Astrocyte of the spinal cord (primary cell): Measurements from ENCODE around the gene TRIM24.
"Not testable (repeated sequence)": the region's sequence is repeated elsewhere in the genome, so short reads cannot be mapped to it uniquely, and the experiment has no call there.

Experiments
- DNase-seq: peaks from one replicate; pipeline ENCODE4 v3.0.0; 2011; ENCODE audit warnings: low read depth, low spot score
- H3K4me3 ChIP-seq: 2 replicates; pipeline ENCODE4 v1.5.1; 2011; ENCODE audit warnings: low read depth, mild to moderate bottlenecking, low read length, moderate library complexity
- in situ Hi-C: cut with HindIII; loops from 2 replicates; pipeline ENCODE4 v1.10.0; 2017; ENCODE audit warnings: low sequenced_read_pairs
- TF ChIP-seq, protein P1 (sequence below): IDR thresholded peaks from 2 replicates; pipeline ENCODE4 v1.5.1; 2012; ENCODE audit warnings: low read depth, mild to moderate bottlenecking, low read length, inconsistent platforms

Gene TRIM24

DNA sequence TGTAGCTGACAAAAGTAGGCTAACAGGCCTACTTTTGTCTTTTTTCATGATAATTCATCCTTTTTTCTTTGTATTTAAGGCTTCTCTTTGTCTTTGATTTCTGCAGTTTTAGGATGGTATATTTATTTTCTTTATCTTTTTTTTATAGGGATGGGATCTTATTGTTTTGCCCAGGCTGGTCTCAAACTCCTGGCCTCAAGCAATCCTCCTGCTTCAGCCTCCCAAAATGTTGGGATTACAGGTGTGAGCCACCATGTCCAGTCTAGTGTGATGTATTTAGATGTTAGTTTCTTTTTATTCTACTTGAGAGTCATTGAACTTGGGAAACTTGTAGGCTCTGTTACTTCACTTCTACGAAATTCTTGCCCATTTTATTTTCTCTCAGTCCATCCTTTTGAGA lies 35.4 kb downstream of the TRIM24 start:
- no peak overlapping the region for H3K4me3 ChIP-seq
- in situ Hi-C loops = no loop called here
- TF ChIP-seq, protein P1, sequence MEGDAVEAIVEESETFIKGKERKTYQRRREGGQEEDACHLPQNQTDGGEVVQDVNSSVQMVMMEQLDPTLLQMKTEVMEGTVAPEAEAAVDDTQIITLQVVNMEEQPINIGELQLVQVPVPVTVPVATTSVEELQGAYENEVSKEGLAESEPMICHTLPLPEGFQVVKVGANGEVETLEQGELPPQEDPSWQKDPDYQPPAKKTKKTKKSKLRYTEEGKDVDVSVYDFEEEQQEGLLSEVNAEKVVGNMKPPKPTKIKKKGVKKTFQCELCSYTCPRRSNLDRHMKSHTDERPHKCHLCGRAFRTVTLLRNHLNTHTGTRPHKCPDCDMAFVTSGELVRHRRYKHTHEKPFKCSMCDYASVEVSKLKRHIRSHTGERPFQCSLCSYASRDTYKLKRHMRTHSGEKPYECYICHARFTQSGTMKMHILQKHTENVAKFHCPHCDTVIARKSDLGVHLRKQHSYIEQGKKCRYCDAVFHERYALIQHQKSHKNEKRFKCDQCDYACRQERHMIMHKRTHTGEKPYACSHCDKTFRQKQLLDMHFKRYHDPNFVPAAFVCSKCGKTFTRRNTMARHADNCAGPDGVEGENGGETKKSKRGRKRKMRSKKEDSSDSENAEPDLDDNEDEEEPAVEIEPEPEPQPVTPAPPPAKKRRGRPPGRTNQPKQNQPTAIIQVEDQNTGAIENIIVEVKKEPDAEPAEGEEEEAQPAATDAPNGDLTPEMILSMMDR = no peak
- DNase-seq = no peak

DNA sequence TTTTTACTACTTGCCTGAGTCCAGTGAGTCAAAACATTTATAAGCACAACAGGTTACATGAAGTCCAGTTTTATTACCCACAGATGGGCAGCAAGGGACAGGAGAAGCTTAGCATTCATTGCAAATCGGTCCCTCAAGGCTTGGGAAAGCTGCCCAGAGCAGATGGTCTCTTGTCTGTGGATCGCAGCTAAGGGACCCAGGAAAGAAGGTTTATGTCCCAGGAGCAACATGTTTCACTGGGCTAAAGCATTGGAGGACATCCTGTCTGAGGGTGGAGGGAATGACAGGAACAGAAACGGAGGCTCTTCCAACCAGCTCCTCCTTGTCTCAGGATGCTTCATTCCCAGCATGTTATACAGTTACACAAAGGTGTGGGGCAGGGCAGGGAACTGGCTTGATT lies 39.3 kb downstream of the TRIM24 start:
- TF ChIP-seq, protein P1 = no peak

DNA sequence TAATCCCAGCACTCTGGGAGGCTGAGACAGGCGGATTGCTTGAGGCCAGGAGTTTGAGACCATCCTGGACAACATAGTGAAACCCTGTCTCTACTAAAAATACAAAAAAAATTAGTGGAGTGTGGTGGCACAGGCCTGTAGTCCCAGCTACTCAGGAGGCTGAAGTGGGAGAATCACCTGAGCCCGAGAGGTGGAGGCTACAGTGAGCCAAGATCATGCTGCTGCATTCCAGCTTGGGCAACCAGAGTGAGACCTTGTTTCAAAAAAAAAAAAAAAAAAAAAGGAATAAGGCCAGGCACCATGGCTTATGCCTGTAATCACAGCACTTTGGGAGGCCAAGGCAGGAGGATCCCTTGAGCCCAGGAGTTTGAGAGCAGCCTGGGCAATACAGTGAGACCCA lies 40.2 kb downstream of the TRIM24 start:
- H3K4me3 ChIP-seq, in situ Hi-C loops, DNase-seq: not testable (repeated sequence)

More for the DNA sequence above, 39.3 kb downstream of the TRIM24 start:
- no peak for DNase-seq
- in situ Hi-C loops = no loop called here
- H3K4me3 ChIP-seq = no peak overlapping the region

DNA sequence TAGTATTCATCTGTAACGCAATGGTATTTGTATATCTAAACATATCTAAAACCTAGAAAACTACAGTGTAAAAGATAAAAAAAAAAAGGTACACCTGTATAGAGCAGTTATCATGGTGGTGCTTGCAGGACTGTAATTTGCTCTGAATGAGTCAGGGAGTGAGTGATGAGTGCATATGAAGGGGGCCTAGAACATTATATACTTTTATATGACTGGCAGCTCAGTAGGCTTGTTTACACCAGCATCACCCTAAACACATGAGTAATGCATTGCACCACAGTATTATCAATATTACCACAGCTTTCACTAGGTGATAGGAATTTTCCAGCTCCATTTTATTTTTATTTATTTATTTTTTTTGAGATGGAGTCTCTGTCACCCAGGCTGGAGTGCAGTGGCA lies 40.8 kb downstream of the TRIM24 start:
- TF ChIP-seq, protein P1 = no peak
- DNase-seq = no peak
- no peak overlapping the region for H3K4me3 ChIP-seq
- in situ Hi-C loops = no loop called here

DNA sequence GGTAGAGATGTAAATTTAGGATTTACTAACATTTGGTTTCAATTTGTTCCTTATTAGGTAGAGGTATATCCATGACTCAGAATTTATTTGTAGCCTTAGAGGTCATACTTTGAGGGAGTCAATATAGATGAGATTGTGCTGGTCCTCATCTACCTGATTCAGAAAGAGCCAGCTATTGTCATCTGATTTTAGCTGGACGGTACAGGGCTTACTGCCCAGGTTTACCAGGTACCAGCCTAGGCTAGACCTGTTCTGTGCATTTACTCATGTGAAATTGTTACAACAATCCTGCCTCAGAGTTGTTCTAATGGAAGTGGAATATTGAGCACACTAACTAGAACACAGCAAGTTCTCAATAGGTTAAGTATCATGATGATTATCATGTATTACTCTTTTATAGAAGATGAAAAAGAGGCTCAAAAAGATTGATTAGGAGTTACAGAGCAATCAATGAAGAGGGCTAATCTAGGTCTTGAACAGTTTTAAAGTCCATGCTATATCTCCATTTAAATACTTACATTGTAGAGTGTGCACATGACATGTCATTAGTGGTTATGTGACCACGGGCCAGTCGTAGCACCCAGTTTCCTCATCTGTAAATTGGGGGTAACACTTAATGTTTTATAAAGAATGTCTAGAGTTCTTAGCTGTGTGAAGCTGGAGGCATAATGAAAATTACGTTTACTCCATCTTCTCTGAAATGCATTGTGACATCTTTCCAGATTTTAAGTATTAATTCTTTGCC lies 42.1 kb downstream of the TRIM24 start:
- H3K4me3 ChIP-seq = no peak overlapping the region
- DNase-seq = no peak
- TF ChIP-seq, protein P1 = no peak
- in situ Hi-C loops = no loop called here

DNA sequence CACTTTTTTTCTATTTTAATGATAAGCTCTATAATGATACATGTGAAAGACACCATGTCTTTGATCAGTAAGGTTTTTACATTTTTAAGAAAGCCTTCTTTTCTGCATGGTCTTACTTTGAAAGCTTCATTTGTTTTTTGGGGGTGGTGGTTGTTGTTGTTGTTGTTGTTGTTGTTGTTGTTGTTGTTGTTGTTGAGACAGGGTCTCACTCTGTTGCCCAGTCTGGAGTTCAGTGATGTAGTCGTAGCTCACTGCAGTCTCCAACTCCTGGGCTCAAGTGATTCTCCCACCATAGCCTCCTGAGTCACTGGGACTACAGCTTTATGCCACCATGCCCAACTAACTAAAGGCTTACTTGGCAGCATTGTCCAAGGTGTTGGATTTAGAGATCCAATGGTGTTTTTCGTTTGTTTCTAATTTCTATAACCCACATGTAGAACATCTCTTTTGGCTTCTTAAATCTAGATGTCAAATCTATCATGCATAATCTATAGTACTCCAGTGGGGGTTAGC lies 45.4 kb downstream of the TRIM24 start:
- in situ Hi-C loops = no loop called here
- no peak overlapping the region for H3K4me3 ChIP-seq
- no peak for DNase-seq
- TF ChIP-seq, protein P1 = no peak

DNA sequence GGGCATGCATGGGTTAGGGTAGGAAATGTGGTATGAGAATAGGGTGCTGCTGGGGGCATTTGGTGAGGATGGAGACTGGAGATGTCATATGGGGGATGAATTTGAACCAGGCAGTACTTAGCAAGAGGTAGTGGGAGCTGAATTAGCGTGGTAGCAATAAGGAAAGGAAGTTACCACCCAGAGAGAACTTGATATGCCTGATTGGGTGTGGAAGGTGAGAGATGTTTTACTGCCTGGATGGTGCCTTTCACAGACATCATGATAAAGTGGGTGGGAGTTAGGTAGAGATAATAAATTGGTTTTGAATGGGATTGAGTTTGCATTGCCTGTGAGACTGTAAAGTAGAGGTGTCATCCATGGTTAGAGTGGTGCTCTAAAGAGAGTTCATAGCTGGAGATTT lies 46.7 kb downstream of the TRIM24 start:
- in situ Hi-C loops = no loop called here
- DNase-seq = no peak
- TF ChIP-seq, protein P1 = no peak
- no peak overlapping the region for H3K4me3 ChIP-seq
